Brain microvascular endothelial cell (primary cell): ENCODE measurements around the gene BTBD16.

Experiments used
- DNase-seq: peaks from one replicate; pipeline ENCODE4 v3.0.0-alpha.2; 2020
- H3K27ac ChIP-seq: fragments of 250-450 bp; sonication (Bioruptor Pico); 2 replicates; pipeline ENCODE4 v1.5.1; 2020; ENCODE audit warnings: mild to moderate bottlenecking, moderate library complexity
- H3K27me3 ChIP-seq: fragments of 250-450 bp; sonication (Bioruptor Pico); replicated peaks from 2 replicates; pipeline ENCODE4 v1.5.1; 2020; ENCODE audit warnings: mild to moderate bottlenecking
- H3K36me3 ChIP-seq: fragments of 250-450 bp; sonication (Bioruptor Pico); replicated peaks from 2 replicates; pipeline ENCODE4 v1.5.1; 2020; ENCODE audit warnings: mild to moderate bottlenecking
- H3K4me3 ChIP-seq: 2 replicates; pipeline ENCODE4 v1.5.1; 2011; ENCODE audit warnings: low read depth, mild to moderate bottlenecking, control low read depth, low read length, moderate library complexity
- CTCF ChIP-seq: IDR thresholded peaks from 2 replicates; pipeline ENCODE4 v1.5.1; 2011; ENCODE audit warnings: low read depth, mild to moderate bottlenecking, moderate library complexity, low read length, control low read depth, inconsistent platforms; ENCODE audit errors: missing control alignments
- in situ Hi-C: cut with HindIII; loops from 2 replicates; pipeline ENCODE4 v1.10.0; 2017; ENCODE audit warnings: low sequenced_read_pairs, low pct_ligation_motif_present

BTBD16 gene

GRCh38 chr10:122373108-122373507 lies 102.0 kb downstream of the BTBD16 start:
- no peak for TF ChIP-seq CTCF
- in situ Hi-C loops = no loop called here
- Histone ChIP-seq H3K4me3 (no peak overlapping the region), H3K27ac (no peak overlapping the region), H3K36me3 (no peaks in the 10 kb centered on the region), H3K27me3 (no peaks in the 10 kb centered on the region)
- DNase-seq = no peak

- DNase-seq = peak; percentile 8
- H3K27me3 ChIP-seq = no peaks in the 10 kb centered on the region
- in situ Hi-C loops = no loop called here
- no peak for TF ChIP-seq CTCF
- H3K27ac ChIP-seq = no peak overlapping the region
- H3K36me3 ChIP-seq = no peaks in the 10 kb centered on the region
- peak overlapping the region; percentile 56 for H3K4me3 ChIP-seq
Measured at GRCh38 chr10:122373721-122374120, 102.6 kb downstream of the BTBD16 start.

GRCh38 chr10:122374237-122374858 lies 103.3 kb downstream of the BTBD16 start, which contains the start of gene PLEKHA1:
Gene PLEKHA1 (plus strand): TSS chr10:122374708. CDS start chr10:122393201, 18,493 bp downstream.
- Histone ChIP-seq H3K4me3 (peak within 1 kb of the TSS; percentile 78), H3K27me3 (no peaks in the 10 kb centered on the region), H3K27ac (peak within 1 kb of the TSS; percentile 73), H3K36me3 (no peaks in the 10 kb centered on the region)
- in situ Hi-C loops = no loop called here
- peak; percentile 93 for DNase-seq
- TF ChIP-seq CTCF = no peak

GRCh38 chr10:122374859-122375678 lies 104.0 kb downstream of the BTBD16 start:
- no peaks in the 10 kb centered on the region for H3K27me3 ChIP-seq
- H3K27ac ChIP-seq = peak overlapping the region; percentile 73
- DNase-seq = peak; percentile 25
- in situ Hi-C loops = no loop called here
- TF ChIP-seq CTCF = no peak
- peak overlapping the region; percentile 78 for H3K4me3 ChIP-seq
- H3K36me3 ChIP-seq = no peaks in the 10 kb centered on the region

- no peaks in the 10 kb centered on the region for H3K36me3 ChIP-seq
- no peak for DNase-seq
- peak overlapping the region; percentile 78 for H3K4me3 ChIP-seq
- in situ Hi-C loops = no loop called here
- no peak for TF ChIP-seq CTCF
- no peaks in the 10 kb centered on the region for H3K27me3 ChIP-seq
- peak overlapping the region; percentile 73 for H3K27ac ChIP-seq
Measured at GRCh38 chr10:122375679-122376160, 104.6 kb downstream of the BTBD16 start.
